ENCODE data around the gene KCNIP2. TPM values are rescaled to one million over a fixed set of nuclear protein-coding genes. Genes with fewer than 3 reads are reported as not detected.

The KCNIP2 gene
- polyA plus RNA-seq, 1 of the 3 experiments (the other 2 are of a cell fraction), result 1.0 TPM

DNA sequence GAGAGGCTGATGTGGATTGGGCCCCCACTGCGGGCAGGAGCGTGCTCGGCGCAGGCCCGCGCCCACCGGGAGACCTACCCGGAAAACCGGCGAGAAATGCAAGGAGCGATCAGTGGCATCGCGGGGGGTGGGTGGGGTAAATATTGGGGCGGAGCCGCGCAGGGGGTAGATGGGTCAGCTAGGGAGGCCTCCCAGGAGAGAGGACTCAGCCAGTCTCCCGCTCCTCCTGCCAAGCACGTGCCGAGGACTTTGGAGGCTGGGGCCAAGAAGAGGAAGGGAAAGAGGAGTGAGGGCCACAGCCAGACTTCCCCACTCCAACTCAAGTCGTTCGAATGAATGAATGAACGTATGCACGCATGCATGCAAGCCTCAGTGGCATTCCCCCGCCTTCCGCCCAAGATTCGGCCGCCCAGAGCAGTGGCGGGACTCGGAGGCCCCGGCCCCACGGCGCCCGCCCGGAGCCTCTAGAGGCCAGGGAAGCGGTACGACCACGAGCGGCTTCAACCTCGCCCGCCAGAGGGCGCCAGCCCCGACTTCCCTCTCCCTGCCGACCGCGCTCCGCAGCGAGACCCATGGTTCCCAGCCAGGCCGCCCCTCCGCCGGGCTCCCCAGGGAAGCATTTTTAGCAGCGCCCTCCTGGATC is 63.9 kb downstream of the KCNIP2 start:
- 91% methylated on average over 48 of the region's 51 CpGs for WGBS (ENCODE audit: low lambda C conversion rate)
- H3K4me2 ChIP-seq, result no peak overlapping the region
- no peak overlapping the region for H2AFZ ChIP-seq (ENCODE audit: low read depth)
- H3K27ac ChIP-seq (ENCODE audit: low read depth in 2 of 2, low read length in 1 of 2), result no peak overlapping the region
- H3K9ac ChIP-seq, result no peak overlapping the region
- H3K79me2 ChIP-seq (ENCODE audit: insufficient read depth), result peaks cover 7% of the 10 kb centered on the region
- peaks cover 8 to 23% of the 10 kb centered on the region in 2 experiments; a peak in 3 of 4 replicates for H3K4me1 ChIP-seq (ENCODE audit: control insufficient read depth in 1 of 2, insufficient read depth in 2 of 2, low read depth in 1 of 2, low read length in 1 of 2)
- no peak overlapping the region; a peak in 1 of 4 replicates for H3K4me3 ChIP-seq (ENCODE audit: low read depth in 2 of 2, low read length in 1 of 2)
- peak; percentile 51 for DNase-seq
- no peak for TF ChIP-seq ELF1 (IDR thresholded peaks at IDR 0.05)
- no peak for TF ChIP-seq RAD21 (IDR thresholded peaks at IDR 0.05; ENCODE audit: low read length)
- no peak for TF ChIP-seq GATA2 (CRISPR knock-in tag; IDR thresholded peaks at IDR 0.05)
- no peak for TF ChIP-seq FOSL2 (IDR thresholded peaks at IDR 0.05; ENCODE audit: borderline replicate concordance, low read depth)
- no peak for TF ChIP-seq EP300 (IDR thresholded peaks at IDR 0.05; ENCODE audit: borderline replicate concordance in 1 of 2, low read depth in 1 of 2, low read length in 1 of 2)
- no peak for TF ChIP-seq NFIC (IDR thresholded peaks at IDR 0.05; ENCODE audit: borderline replicate concordance)
- TF ChIP-seq, protein P1, sequence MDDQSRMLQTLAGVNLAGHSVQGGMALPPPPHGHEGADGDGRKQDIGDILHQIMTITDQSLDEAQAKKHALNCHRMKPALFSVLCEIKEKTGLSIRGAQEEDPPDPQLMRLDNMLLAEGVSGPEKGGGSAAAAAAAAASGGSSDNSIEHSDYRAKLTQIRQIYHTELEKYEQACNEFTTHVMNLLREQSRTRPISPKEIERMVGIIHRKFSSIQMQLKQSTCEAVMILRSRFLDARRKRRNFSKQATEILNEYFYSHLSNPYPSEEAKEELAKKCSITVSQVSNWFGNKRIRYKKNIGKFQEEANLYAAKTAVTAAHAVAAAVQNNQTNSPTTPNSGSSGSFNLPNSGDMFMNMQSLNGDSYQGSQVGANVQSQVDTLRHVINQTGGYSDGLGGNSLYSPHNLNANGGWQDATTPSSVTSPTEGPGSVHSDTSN (IDR thresholded peaks at IDR 0.05), result no peak
- TF ChIP-seq, protein P2, sequence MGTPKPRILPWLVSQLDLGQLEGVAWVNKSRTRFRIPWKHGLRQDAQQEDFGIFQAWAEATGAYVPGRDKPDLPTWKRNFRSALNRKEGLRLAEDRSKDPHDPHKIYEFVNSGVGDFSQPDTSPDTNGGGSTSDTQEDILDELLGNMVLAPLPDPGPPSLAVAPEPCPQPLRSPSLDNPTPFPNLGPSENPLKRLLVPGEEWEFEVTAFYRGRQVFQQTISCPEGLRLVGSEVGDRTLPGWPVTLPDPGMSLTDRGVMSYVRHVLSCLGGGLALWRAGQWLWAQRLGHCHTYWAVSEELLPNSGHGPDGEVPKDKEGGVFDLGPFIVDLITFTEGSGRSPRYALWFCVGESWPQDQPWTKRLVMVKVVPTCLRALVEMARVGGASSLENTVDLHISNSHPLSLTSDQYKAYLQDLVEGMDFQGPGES (IDR thresholded peaks at IDR 0.05; ENCODE audit: low read depth, low read length), result no peak
- H3K9me3 ChIP-seq, result no peaks in the 10 kb centered on the region
- CTCF ChIA-PET, result interaction anchor here (0.7 to 11.7 kb wide), 11 partner anchors 7 to 567 kb away, joined by 3 to 297 read pairs (median 14); partner anchors contain the start of genes DPCD and POLL
- peaks cover 11% of the 10 kb centered on the region; the same call in 1 of the 2 replicates for H4K20me1 ChIP-seq (ENCODE audit: insufficient read depth)
- H3K36me3 ChIP-seq (replicated peaks in 1 of 2; ENCODE audit: control insufficient read depth in 1 of 2, insufficient read depth in 2 of 2, low read length in 1 of 2), result peaks cover 6 to 10% of the 10 kb centered on the region in 2 experiments
- peaks cover 16% of the 10 kb centered on the region for H3F3A ChIP-seq (replicated peaks; ENCODE audit: insufficient read depth)
- POLR2A ChIA-PET, result no interaction called here
- no peaks in the 10 kb centered on the region for H3K27me3 ChIP-seq (ENCODE audit: insufficient read depth)
- H3K9me2 ChIP-seq, result no peaks in the 10 kb centered on the region

GRCh38 chr10:101778781-101779543 is 64.6 kb downstream of the KCNIP2 start:
- WGBS (ENCODE audit: low lambda C conversion rate), result 94% methylated on average over 58 of the region's 58 CpGs
- no peak overlapping the region for H3K4me3 ChIP-seq (ENCODE audit: low read depth in 2 of 2, low read length in 1 of 2)
- TF ChIP-seq SIN3A (IDR thresholded peaks at IDR 0.05; ENCODE audit: borderline replicate concordance, low read depth, low read length) (no peak), EZH2phosphoT487 (IDR thresholded peaks at IDR 0.05; ENCODE audit: borderline replicate concordance, low read depth) (no peak), FOXM1 (IDR thresholded peaks at IDR 0.05; ENCODE audit: low read depth) (no peak), RAD21 (IDR thresholded peaks at IDR 0.05; ENCODE audit: low read length) (no peak), MAX (IDR thresholded peaks at IDR 0.05; ENCODE audit: low read depth) (no peak), RCOR1 (IDR thresholded peaks at IDR 0.05; ENCODE audit: low read length) (no peak), CHD2 (IDR thresholded peaks at IDR 0.05; ENCODE audit: low read length, partially characterized antibody) (no peak), ELF1 (IDR thresholded peaks at IDR 0.05) (no peak), MXI1 (IDR thresholded peaks at IDR 0.05; ENCODE audit: low read depth, low read length) (no peak), NRF1 (IDR thresholded peaks at IDR 0.05; ENCODE audit: low read depth, low read length) (no peak), MEF2A (IDR thresholded peaks at IDR 0.05; ENCODE audit: borderline replicate concordance, low read depth) (no peak), GABPA (IDR thresholded peaks at IDR 0.05; ENCODE audit: low read depth) (no peak), RFX5 (IDR thresholded peaks at IDR 0.05; ENCODE audit: low read length) (no peak)
- TF ChIP-seq, protein P3, sequence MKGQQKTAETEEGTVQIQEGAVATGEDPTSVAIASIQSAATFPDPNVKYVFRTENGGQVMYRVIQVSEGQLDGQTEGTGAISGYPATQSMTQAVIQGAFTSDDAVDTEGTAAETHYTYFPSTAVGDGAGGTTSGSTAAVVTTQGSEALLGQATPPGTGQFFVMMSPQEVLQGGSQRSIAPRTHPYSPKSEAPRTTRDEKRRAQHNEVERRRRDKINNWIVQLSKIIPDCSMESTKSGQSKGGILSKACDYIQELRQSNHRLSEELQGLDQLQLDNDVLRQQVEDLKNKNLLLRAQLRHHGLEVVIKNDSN (IDR thresholded peaks at IDR 0.05; ENCODE audit: borderline replicate concordance, low read depth), result no peak
- TF ChIP-seq, protein P1 (IDR thresholded peaks at IDR 0.05), result no peak
- TF ChIP-seq, protein P2 (IDR thresholded peaks at IDR 0.05; ENCODE audit: low read depth, low read length), result no peak

More at GRCh38 chr10:101778781-101779543, 64.6 kb downstream of the KCNIP2 start:
- CTCF ChIA-PET, result interaction anchor here (0.7 to 11.7 kb wide), 3 partner anchors 25 to 566 kb away, joined by 3 to 297 read pairs (median 9); no protein-coding TSS in a partner anchor
- H3K9ac ChIP-seq, result no peak overlapping the region
- H3K9me3 ChIP-seq, result no peaks in the 10 kb centered on the region
- no peak overlapping the region for H3K27ac ChIP-seq (ENCODE audit: low read depth in 2 of 2, low read length in 1 of 2)
- peaks cover 0 to 3% of the 10 kb centered on the region in 2 experiments for H3K36me3 ChIP-seq (replicated peaks in 1 of 2; ENCODE audit: control insufficient read depth in 1 of 2, insufficient read depth in 2 of 2, low read length in 1 of 2)
- no peaks in the 10 kb centered on the region for H3K27me3 ChIP-seq (ENCODE audit: insufficient read depth)
- H3K9me2 ChIP-seq, result no peaks in the 10 kb centered on the region
- H3F3A ChIP-seq (replicated peaks; ENCODE audit: insufficient read depth), result peaks cover 9% of the 10 kb centered on the region
- H4K20me1 ChIP-seq (ENCODE audit: insufficient read depth), result 0 out of 2 replicates have a peak, but pooled peaks cover 4% of the 10 kb centered on the region
- peak; percentile 34 for DNase-seq
- POLR2A ChIA-PET, result no interaction called here
- H2AFZ ChIP-seq (ENCODE audit: low read depth), result no peak overlapping the region
- no peak overlapping the region for H3K4me2 ChIP-seq
- peaks cover 7% of the 10 kb centered on the region for H3K79me2 ChIP-seq (ENCODE audit: insufficient read depth)
- peaks cover 4 to 23% of the 10 kb centered on the region in 2 experiments; a peak in 2 of 4 replicates for H3K4me1 ChIP-seq (ENCODE audit: control insufficient read depth in 1 of 2, insufficient read depth in 2 of 2, low read depth in 1 of 2, low read length in 1 of 2)
